Fibroblast of lung (primary cell): ENCODE measurements around the gene TRIP6.

ENCODE experiments used
- CTCF ChIP-seq, 2 donors: IDR thresholded peaks in 1 of 2; conservative IDR thresholded peaks in 1 of 2; 1 replicate in 1 of 2; 2 replicates in 1 of 2; pipeline ENCODE4 v1.5.1; 2011 to 2012; ENCODE audit warnings: low read length in 2 of 2, control low read depth in 1 of 2, inconsistent platforms in 1 of 2, low read depth in 1 of 2, mild to moderate bottlenecking in 1 of 2
- EZH2 ChIP-seq: IDR thresholded peaks from 2 replicates; pipeline ENCODE4 v1.5.1; 2012; ENCODE audit warnings: low read length, control low read depth, mild to moderate bottlenecking; ENCODE audit errors: missing control alignments

DNA sequence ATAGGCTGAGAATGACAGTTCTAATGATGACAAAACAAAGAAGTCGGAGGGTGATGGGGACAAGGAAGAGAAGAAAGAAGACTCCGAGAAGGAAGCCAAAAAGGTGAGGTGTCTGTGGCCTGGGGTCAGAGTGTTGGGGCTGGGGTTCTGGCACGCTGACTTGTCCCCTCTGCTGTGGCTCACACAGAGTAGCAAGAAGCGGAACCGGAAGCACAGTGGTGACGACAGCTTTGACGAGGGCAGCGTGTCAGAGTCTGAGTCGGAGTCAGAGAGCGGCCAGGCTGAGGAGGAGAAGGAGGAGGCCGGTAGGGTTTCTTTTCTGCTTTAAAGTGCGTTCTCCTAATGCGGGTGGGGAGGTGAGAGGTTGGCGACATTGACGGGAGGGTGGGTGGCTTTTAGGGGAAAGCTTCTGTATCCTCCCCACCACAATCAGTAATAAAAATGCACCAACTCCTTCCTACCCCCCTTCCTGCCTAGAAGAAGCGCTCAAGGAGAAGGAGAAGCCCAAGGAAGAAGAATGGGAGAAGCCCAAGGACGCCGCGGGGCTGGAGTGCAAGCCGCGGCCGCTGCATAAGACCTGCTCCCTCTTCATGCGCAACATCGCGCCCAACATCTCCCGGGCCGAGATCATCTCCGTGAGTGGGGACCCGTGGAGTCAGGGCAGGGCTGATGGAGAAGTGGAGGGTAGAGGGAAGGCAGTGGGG, 17.7 kb downstream of the TRIP6 start:
- no peak for TF ChIP-seq CTCF (conservative IDR thresholded peaks at IDR 0.05 in 1 of 2, IDR thresholded peaks at IDR 0.05 in 1 of 2; ENCODE audit: low read depth in 1 of 2, low read length in 2 of 2)
- no peak for TF ChIP-seq EZH2
